Gastrocnemius medialis (tissue), 4 donors: ENCODE measurements around the gene PRIMPOL.

Experiments
- POLR2A ChIP-seq, 2 donors: fragments of 450-650 bp; IDR thresholded peaks; one replicate each; pipeline ENCODE4 v1.6.1; 2017; ENCODE audit warnings: antibody characterized with exemption in 2 of 2, mild to moderate bottlenecking in 2 of 2, moderate library complexity in 2 of 2
- TF ChIP-seq, protein P1 (sequence below), 5 experiments: fragments of 450-650 bp in 3 of 5; fragments of 200-600 bp in 2 of 5; sonication (generic) in 2 of 5; IDR thresholded peaks in 4 of 5; conservative IDR thresholded peaks in 1 of 5; 1 replicate in 4 of 5; 2 replicates in 1 of 5; pipeline ENCODE4 v1.5.1; 2016 to 2019; ENCODE audit warnings: antibody characterized with exemption in 5 of 5, mild to moderate bottlenecking in 3 of 5, moderate library complexity in 3 of 5

DNA sequence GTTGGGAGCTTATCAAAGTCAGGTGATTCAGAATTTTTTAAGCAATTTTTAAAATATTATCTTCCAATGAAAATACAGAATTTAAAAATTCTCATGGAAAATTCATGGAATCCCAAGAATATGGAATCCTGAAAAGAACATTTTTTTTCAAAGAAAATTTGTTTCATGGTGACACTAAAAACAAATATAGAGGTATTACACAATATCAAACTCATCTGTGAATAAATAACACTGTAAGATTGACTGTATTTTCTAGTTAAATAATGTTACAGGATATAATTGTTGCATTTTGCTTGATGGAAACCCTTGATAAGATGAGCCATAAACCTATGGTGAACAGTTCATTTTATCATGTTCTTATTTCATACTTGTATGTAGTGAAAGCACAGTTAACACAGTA lies 11.4 kb downstream of the PRIMPOL start:
- TF ChIP-seq, protein P1, sequence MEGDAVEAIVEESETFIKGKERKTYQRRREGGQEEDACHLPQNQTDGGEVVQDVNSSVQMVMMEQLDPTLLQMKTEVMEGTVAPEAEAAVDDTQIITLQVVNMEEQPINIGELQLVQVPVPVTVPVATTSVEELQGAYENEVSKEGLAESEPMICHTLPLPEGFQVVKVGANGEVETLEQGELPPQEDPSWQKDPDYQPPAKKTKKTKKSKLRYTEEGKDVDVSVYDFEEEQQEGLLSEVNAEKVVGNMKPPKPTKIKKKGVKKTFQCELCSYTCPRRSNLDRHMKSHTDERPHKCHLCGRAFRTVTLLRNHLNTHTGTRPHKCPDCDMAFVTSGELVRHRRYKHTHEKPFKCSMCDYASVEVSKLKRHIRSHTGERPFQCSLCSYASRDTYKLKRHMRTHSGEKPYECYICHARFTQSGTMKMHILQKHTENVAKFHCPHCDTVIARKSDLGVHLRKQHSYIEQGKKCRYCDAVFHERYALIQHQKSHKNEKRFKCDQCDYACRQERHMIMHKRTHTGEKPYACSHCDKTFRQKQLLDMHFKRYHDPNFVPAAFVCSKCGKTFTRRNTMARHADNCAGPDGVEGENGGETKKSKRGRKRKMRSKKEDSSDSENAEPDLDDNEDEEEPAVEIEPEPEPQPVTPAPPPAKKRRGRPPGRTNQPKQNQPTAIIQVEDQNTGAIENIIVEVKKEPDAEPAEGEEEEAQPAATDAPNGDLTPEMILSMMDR (IDR thresholded peaks at IDR 0.05 in 4 of 5, conservative IDR thresholded peaks at IDR 0.05 in 1 of 5): no peak
- no peak for TF ChIP-seq POLR2A (IDR thresholded peaks at IDR 0.05)
